Right atrium auricular region (tissue), 2 donors: Measurements from ENCODE around the gene ATP5PB. TPM values are rescaled to one million over a fixed set of nuclear protein-coding genes. Genes with fewer than 3 reads are reported as not detected.

Experiments used
- DNase-seq: peaks from one replicate; pipeline ENCODE4 v3.0.0-alpha.2; 2019; ENCODE audit warnings: low spot score
- H3K27ac ChIP-seq, 2 donors: fragments of 200-600 bp; sonication (generic); 1 replicate in 1 of 2; 2 replicates in 1 of 2; pipeline ENCODE4 v1.5.1; 2016 to 2019
- H3K27me3 ChIP-seq, 2 donors: fragments of 200-600 bp; sonication (generic); one replicate each; pipeline versions ENCODE4 v1.5.1 to v1.6.0; 2017 to 2019
- H3K36me3 ChIP-seq: fragments of 200-600 bp; sonication (generic); one replicate; pipeline ENCODE4 v1.5.1; 2016
- H3K4me1 ChIP-seq, 2 donors: fragments of 200-600 bp; sonication (generic); one replicate each; pipeline versions ENCODE4 v1.5.1 to v1.6.0; 2017 to 2019
- H3K4me3 ChIP-seq, 2 donors: fragments of 200-600 bp; sonication (generic); 1 replicate in 1 of 2; 2 replicates in 1 of 2; pipeline ENCODE4 v1.5.1; 2017 to 2019; ENCODE audit warnings: mild to moderate bottlenecking in 1 of 2, moderate library complexity in 1 of 2
- H3K9me3 ChIP-seq, 2 donors: fragments of 200-600 bp; sonication (generic); one replicate each; pipeline ENCODE4 v1.5.1; 2019
- CTCF ChIP-seq, 2 donors: fragments of 200-600 bp; sonication (generic); IDR thresholded peaks; one replicate each; pipeline ENCODE4 v1.5.1; 2019; ENCODE audit warnings: antibody characterized with exemption in 2 of 2
- total RNA-seq, 2 donors: library from RNA; depleted of rRNA; stranded (reverse); fragments of >200 nt; gene quantifications; one replicate each; pipeline ENCODE4 v1.1.0, GENCODE V29; 2016

ATP5PB gene
- total RNA-seq, 2 donors from 2014 or later: 297 to 429 TPM

DNA sequence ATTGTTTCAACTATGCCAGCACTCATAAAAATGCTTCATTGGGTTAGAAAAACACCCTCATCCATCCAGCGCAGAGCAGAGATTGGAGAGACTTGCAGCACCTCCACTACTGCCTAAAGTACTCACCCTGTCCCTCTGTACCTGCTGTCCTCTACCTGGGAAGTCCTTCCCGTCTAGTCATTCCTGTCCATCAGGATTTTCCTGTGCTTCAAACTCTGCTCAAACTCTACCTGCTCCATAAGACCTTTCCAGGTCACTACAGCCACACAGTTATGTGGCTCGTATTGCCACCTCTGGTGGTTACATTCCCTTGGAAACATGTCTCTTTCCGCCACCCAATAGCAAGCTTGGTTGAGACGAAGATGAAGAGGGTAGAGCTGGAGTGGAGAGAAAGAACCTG, 28.9 kb upstream of the ATP5PB start:
- Histone ChIP-seq H3K4me3 (no peak overlapping the region), H3K4me1 (no peaks in the 10 kb centered on the region), H3K9me3 (no peaks in the 10 kb centered on the region), H3K27me3 (no peaks in the 10 kb centered on the region), H3K27ac (no peak overlapping the region), H3K36me3 (no peaks in the 10 kb centered on the region)
- no peak for DNase-seq
- no peak for TF ChIP-seq CTCF (IDR thresholded peaks at IDR 0.05)

DNA sequence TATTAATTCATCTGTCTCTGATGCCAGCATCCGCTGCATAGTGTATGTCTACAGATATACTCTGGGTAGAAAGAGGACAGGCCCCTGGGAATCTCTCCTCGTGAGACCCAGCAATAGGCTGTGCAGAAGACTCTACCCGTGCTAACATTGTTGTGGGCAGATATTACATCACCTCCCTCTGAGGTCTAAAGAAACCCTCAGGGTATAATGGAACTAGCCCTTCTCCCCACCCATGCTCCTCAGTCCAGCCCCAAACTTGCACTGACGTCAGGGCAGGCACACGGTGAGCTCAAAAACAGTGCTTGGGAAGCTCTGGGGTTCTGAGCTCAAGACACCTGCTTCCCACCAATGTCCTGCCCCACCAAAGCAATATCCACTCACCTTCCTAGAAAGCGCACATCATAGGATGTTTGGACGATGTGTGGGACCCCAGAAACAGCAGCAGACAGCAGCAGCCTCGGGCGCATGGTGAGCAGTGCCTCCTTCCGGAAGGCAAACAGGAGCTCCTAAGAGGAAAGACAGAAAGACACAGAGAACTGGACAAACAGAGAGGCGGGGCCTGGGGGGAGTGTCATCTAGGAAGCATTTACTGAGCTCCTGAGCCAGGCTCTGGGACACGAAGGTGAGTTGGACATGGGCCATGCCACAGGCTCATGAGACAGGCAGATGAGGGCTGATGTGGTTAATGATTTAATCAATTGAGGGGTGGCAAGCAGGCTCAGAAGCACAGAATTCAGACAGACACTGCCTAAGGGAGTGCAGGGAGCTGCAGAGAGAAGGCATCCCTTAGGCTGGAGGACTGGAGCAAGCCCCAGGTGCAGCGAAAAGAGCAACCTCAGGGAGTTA, 26.5 kb upstream of the ATP5PB start:
- Histone ChIP-seq H3K36me3 (no peaks in the 10 kb centered on the region), H3K27ac (no peak overlapping the region), H3K4me1 (no peaks in the 10 kb centered on the region), H3K9me3 (no peaks in the 10 kb centered on the region), H3K27me3 (no peaks in the 10 kb centered on the region), H3K4me3 (no peak overlapping the region)
- TF ChIP-seq CTCF (IDR thresholded peaks at IDR 0.05): no peak
- DNase-seq: no peak

DNA sequence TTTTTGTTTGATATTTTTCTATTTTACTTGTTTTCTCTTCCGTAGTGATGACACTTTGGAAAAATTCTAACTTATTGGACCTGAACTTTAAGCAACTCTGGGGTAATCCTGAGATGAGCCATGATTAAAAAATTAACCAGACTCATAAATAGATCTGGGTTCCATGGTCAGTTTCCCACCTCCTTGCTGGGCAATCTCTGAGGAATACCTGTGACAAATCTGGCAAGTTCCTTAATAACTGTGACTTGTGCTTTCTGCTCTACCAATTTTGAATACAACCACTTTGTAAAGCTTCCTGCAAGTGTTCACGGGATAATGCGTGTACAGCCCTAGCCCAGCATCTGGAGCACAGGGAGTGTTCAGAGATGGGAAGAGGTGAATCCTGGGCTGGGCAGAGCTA, 25.0 kb upstream of the ATP5PB start:
- H3K4me3 ChIP-seq: no peak overlapping the region
- TF ChIP-seq CTCF (IDR thresholded peaks at IDR 0.05): no peak
- DNase-seq: no peak
- no peaks in the 10 kb centered on the region for H3K4me1 ChIP-seq
- H3K9me3 ChIP-seq: no peaks in the 10 kb centered on the region
- no peaks in the 10 kb centered on the region for H3K36me3 ChIP-seq
- H3K27ac ChIP-seq: no peak overlapping the region
- H3K27me3 ChIP-seq: no peaks in the 10 kb centered on the region

- H3K36me3 ChIP-seq: peaks cover 31% of the 10 kb centered on the region
- no peaks in the 10 kb centered on the region for H3K4me1 ChIP-seq
- no peak for DNase-seq
- no peak overlapping the region for H3K4me3 ChIP-seq
- H3K27ac ChIP-seq: no peak overlapping the region
- H3K27me3 ChIP-seq: no peaks in the 10 kb centered on the region
- TF ChIP-seq CTCF (IDR thresholded peaks at IDR 0.05): no peak
- no peaks in the 10 kb centered on the region for H3K9me3 ChIP-seq
Measured at GRCh38 chr1:111436726-111437125, 12.5 kb upstream of the ATP5PB start.

DNA sequence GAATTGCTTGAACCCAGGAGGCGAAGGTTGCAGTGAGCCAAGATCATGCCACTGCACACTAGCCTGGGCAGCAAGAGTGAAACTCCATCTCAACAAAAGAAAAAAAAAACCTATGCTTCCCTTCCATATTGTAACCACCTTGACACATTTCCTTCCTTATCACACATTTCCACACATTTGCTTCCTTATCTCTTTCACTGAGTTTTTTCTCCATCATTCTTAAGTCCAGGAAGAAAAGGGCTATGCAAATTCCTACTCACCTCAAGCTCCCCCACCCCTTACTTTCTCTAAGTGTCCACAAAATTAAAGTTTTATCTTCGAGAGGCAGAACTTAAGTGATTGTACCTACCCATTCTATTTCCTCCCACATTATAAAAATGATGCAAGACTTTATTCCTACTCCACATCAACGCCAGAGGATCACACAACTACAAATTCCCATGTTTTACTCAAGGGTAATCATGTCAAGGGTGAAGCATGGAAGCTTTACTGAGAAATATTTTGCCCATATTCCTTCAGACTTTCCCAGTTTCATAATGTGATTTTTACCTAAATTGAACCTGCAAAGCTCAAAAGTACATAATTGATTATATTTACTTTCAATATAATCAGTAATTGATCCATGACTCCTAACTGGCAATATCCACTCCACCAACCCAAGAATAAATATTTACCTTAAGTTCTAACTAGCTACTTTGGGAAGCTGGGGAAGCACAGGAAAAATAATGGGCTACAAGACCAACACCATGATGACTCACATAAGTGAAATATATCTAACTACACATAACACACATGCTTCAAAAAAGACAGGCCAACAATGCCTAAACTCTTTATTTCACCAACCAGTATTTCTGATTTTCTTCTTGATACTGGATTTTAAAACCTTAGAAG, 9.6 kb upstream of the ATP5PB start:
- H3K36me3 ChIP-seq: peaks cover 55% of the 10 kb centered on the region

More for the DNA sequence above, 9.6 kb upstream of the ATP5PB start:
- no peak for TF ChIP-seq CTCF (IDR thresholded peaks at IDR 0.05)
- Histone ChIP-seq H3K27ac (no peak overlapping the region), H3K4me3 (no peak overlapping the region), H3K9me3 (no peaks in the 10 kb centered on the region), H3K4me1 (no peaks in the 10 kb centered on the region), H3K27me3 (no peaks in the 10 kb centered on the region)
- no peak for DNase-seq
